Kidney glomerular epithelial cell (primary cell): Measurements from ENCODE around the gene LPAR5.

Source experiments
- DNase-seq: peaks from one replicate; lab custom pipeline; 2025; lab: John Stamatoyannopoulos, UW

LPAR5 gene

GRCh38 chr12:6638305-6638704 lies 2.5 kb upstream of the LPAR5 start:
- DNase-seq, result no peak

- no peak for DNase-seq
Measured at GRCh38 chr12:6635375-6635855, 344 bp downstream of the LPAR5 start.

- no peak for DNase-seq
Measured at GRCh38 chr12:6632026-6632983, 3.5 kb downstream of the LPAR5 start.

- no peak for DNase-seq
Measured at GRCh38 chr12:6631549-6631961, 4.2 kb downstream of the LPAR5 start.

GRCh38 chr12:6630736-6631135 lies 5.0 kb downstream of the LPAR5 start:
- no peak for DNase-seq

GRCh38 chr12:6627616-6628015 lies 8.1 kb downstream of the LPAR5 start:
- DNase-seq, result no peak

GRCh38 chr12:6626654-6627283 lies 9.0 kb downstream of the LPAR5 start:
- peak; percentile 6 for DNase-seq

- DNase-seq, result no peak
Measured at GRCh38 chr12:6620885-6621274, 14.9 kb downstream of the LPAR5 start.

- peak; percentile 9 for DNase-seq
Measured at GRCh38 chr12:6620137-6620884, 15.4 kb downstream of the LPAR5 start.

- DNase-seq, result no peak
Measured at GRCh38 chr12:6618483-6619225, 17.1 kb downstream of the LPAR5 start.

GRCh38 chr12:6615802-6616201 lies 20.0 kb downstream of the LPAR5 start:
- no peak for DNase-seq

GRCh38 chr12:6614513-6615172 lies 21.1 kb downstream of the LPAR5 start:
- no peak for DNase-seq

- DNase-seq, result peak; percentile 84
Measured at GRCh38 chr12:6613776-6614512, 21.8 kb downstream of the LPAR5 start.

GRCh38 chr12:6613015-6613775 lies 22.6 kb downstream of the LPAR5 start:
- DNase-seq, result peak; percentile 51

- no peak for DNase-seq
Measured at GRCh38 chr12:6612652-6613014, 23.1 kb downstream of the LPAR5 start.

- DNase-seq, result no peak
Measured at GRCh38 chr12:6612247-6612646, 23.5 kb downstream of the LPAR5 start.

GRCh38 chr12:6608592-6609281 lies 27.0 kb downstream of the LPAR5 start:
- DNase-seq, result no peak

GRCh38 chr12:6607751-6608591 lies 27.8 kb downstream of the LPAR5 start:
- peak; percentile 67 for DNase-seq
